IPS-15b (cell line): ENCODE data around the gene SPDYA.
A peak's percentile ranks its signal among the peaks of the same experiment; 100 is the strongest.

ENCODE experiments used
- H3K27me3 ChIP-seq: one replicate; pipeline ENCODE4 v1.6.1; 2013; ENCODE audit warnings: low read length; ENCODE audit not compliant: control insufficient read depth, insufficient read depth
- H3K36me3 ChIP-seq: one replicate; pipeline ENCODE4 v1.6.1; 2013; ENCODE audit warnings: low read length; ENCODE audit not compliant: control insufficient read depth, insufficient read depth
- H3K4me1 ChIP-seq: one replicate; pipeline ENCODE4 v1.6.1; 2013; ENCODE audit warnings: mild to moderate bottlenecking, low read length; ENCODE audit not compliant: control insufficient read depth, insufficient read depth
- H3K4me3 ChIP-seq: one replicate; pipeline ENCODE4 v1.5.1; 2013; ENCODE audit warnings: low read depth, low read length
- H3K9ac ChIP-seq: one replicate; pipeline ENCODE4 v1.6.1; 2013; ENCODE audit warnings: low read depth, mild to moderate bottlenecking, low read length
- H3K9me3 ChIP-seq: one replicate; pipeline ENCODE4 v1.6.1; 2013; ENCODE audit warnings: mild to moderate bottlenecking, low read length; ENCODE audit not compliant: control insufficient read depth, insufficient read depth

The SPDYA gene

DNA sequence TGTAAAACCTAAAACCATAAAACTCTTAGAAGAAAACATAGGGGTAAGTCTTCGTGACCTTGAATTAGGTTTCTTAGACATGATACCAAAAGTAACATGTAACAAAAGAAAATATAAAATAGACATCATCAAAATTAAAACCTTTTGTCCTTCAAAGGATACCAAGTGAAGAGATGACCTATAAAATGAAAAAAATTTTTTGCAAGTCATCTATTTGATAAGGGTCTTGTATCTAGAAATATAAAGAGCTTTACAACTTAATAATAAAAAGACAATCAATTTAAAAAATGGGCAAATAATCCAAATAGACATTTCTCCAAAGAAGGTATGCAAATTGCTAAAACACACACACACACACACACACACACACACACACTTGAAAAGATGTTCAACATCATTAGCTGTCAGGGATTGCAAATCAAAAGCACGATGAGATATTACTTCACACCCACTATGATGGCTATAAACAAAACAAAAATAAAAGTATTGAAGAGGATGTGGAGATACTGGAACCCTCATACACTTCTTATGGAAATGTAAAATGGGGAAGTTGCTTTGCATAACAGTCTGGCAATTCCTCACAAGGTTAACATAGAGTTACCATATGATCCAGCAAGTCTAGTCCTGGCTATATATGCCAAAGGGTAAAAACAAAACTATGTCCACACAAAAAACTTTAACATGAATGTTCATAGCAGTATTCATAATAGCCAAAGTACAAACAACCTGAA, 23.3 kb downstream of the SPDYA start:
- H3K9ac ChIP-seq = no peak overlapping the region
- no peaks in the 10 kb centered on the region for H3K27me3 ChIP-seq
- H3K9me3 ChIP-seq = no peaks in the 10 kb centered on the region
- no peaks in the 10 kb centered on the region for H3K36me3 ChIP-seq
- no peak overlapping the region for H3K4me3 ChIP-seq
- no peaks in the 10 kb centered on the region for H3K4me1 ChIP-seq

DNA sequence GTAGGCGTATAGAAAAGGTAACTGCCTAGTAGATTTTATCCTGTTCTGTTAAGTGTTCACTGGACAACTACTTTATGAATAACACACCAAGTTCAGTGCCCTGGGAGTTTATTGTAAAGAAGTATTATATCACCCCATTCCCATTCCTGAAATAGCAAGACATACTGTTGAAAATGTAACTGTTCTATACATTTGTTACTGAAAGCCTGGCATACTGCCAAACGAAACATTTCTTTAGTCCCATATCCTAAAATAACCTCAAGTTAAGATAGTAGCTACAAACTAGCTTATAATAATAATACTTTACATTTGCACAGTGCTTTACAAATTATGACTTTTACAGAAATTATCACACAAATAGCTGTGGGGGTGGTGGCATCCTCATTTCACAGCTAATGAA, 25.1 kb downstream of the SPDYA start:
- no peak overlapping the region for H3K9ac ChIP-seq
- H3K4me1 ChIP-seq = no peaks in the 10 kb centered on the region
- no peak overlapping the region for H3K4me3 ChIP-seq
- H3K36me3 ChIP-seq = no peaks in the 10 kb centered on the region
- H3K27me3 ChIP-seq = no peaks in the 10 kb centered on the region
- no peaks in the 10 kb centered on the region for H3K9me3 ChIP-seq

DNA sequence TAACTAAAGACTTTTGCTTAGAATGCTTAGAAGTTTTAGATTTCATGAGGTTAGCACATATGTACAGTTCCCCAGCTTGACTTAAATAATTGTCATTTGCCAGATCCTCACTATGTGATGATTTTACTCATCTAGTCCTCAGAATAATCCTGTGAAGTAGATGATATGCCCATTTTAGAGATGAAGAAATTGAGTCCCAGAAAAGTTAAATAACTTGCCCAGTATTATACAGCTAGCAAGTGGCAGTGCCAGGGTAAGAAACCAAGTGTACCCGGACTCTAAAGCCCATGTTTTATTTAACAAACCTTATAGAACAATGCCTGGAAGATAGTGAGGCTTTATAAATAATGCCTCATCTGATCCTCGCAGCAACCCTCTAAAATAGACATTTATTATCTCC, 28.3 kb downstream of the SPDYA start:
- no peaks in the 10 kb centered on the region for H3K36me3 ChIP-seq
- no peaks in the 10 kb centered on the region for H3K9me3 ChIP-seq
- no peak overlapping the region for H3K4me3 ChIP-seq
- no peaks in the 10 kb centered on the region for H3K4me1 ChIP-seq
- no peaks in the 10 kb centered on the region for H3K27me3 ChIP-seq
- H3K9ac ChIP-seq = no peak overlapping the region

DNA sequence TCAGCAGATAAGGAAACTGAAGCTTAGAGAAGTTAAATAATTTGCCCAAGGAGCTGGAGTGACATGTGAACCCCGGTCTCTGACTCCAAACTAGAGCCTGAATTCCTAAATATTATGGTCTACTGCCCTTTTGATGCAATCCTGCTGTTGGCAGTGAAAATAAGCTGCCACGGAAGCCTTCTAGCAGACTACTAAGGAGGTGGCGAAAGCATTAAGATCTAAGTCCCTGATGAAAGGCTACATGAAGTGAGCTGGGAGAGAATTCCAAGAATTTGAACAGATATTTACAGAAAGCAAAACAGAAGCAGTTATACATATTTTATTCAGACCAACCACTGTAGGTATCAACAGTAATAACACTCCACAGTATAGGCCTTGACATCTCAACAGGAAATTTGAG, 31.4 kb downstream of the SPDYA start:
- H3K36me3 ChIP-seq = no peaks in the 10 kb centered on the region
- no peak overlapping the region for H3K4me3 ChIP-seq
- no peaks in the 10 kb centered on the region for H3K27me3 ChIP-seq
- no peaks in the 10 kb centered on the region for H3K4me1 ChIP-seq
- H3K9ac ChIP-seq = no peak overlapping the region
- no peaks in the 10 kb centered on the region for H3K9me3 ChIP-seq

DNA sequence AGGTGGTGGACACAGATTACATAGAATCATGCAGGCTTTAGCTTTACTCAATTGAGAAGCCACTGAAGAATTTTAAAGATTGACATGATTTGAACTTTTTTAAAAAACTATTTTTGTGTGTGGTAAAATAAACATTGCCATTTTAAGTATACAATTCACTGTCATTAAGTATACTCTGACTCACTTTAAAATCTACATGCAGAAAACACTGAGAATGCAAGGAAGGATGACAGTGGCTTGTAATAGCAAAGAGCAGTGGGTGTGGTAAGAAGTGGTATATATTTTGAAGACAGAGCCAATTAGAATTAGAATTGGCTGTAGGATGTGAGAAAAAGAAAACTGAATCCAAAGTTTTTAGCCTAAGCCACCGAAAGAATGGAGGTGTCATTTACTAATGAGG, 44.6 kb downstream of the SPDYA start:
- H3K4me3 ChIP-seq = no peak overlapping the region
- no peaks in the 10 kb centered on the region for H3K9me3 ChIP-seq
- peaks cover 2% of the 10 kb centered on the region for H3K36me3 ChIP-seq
- no peaks in the 10 kb centered on the region for H3K27me3 ChIP-seq
- no peak overlapping the region for H3K9ac ChIP-seq
- H3K4me1 ChIP-seq = no peaks in the 10 kb centered on the region

DNA sequence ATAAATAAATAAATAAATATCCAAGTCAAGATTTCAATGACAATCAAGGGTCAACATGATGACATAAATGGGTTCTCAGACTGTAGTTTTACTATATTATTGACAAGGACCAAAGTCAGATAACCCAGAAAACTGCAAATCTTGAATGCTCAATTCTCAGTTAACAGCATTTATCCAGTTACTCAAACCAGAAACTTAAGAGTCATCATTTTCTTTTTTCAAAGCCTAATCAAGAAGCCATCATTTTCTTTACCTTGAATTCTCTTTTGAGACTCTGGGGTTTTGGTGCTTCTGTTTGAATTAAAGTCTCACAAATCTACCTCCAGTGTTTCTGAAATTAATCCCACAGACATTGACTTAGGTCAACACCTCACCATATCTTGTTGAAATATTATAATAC, 45.3 kb downstream of the SPDYA start:
- Histone ChIP-seq H3K36me3 (peaks cover 2% of the 10 kb centered on the region), H3K27me3 (no peaks in the 10 kb centered on the region), H3K9me3 (no peaks in the 10 kb centered on the region), H3K4me1 (no peaks in the 10 kb centered on the region), H3K4me3 (no peak overlapping the region), H3K9ac (no peak overlapping the region)

DNA sequence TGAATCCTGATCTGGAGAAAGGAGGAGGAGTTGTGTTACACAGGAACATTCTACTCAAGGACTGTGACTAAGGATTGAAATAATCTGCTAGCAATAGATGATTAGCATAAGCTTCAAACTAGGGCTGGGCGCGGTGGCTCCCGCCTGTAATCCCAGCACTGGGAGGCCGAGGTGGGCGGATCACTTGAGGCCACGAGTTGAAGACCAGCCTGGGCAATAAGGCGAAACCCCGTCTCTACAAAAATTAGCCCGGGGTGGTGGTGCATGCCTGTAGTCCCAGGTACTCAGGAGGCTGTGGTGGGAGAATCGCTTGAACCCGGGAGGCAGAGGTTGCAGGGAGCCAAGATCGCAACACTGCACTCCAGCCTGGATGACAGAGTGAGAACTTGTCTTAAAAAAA, 58.0 kb downstream of the SPDYA start:
- H3K4me1 ChIP-seq = peaks cover 2% of the 10 kb centered on the region
- no peaks in the 10 kb centered on the region for H3K27me3 ChIP-seq
- H3K9ac ChIP-seq = no peak overlapping the region
- no peaks in the 10 kb centered on the region for H3K9me3 ChIP-seq
- H3K4me3 ChIP-seq = peak overlapping the region; percentile 86
- peaks cover 3% of the 10 kb centered on the region for H3K36me3 ChIP-seq

DNA sequence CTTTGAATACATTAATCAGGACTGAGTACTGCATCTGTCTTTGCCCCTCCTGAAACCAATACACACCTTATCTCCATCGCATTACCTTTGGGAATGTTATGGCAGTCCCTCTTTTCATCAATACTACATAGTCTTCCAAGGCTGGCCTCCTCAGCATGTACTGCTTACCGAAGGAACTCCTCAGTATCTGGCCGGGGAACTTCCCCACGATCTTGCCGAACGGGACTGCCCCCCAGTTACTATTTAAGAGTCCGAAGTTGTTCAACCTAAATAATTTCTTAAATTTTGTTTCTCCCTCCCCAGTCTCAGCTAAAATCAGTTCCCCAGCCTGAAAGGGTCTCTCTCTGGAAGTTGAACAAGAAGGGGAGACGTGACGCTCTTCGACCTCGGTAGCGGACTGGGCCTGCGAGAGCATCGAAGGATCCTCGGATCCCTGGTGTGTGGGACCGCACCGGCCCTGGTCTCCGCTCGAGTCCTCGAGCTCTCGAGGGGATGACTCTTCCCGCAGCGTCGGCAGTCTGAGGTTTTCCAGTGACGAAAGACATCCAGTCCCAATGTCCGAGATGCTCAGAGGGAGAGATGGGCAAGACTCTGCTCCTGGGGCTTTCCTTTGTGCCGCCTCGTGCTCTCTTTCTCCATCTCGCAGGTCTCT, 59.0 kb downstream of the SPDYA start:
- peaks cover 3% of the 10 kb centered on the region for H3K36me3 ChIP-seq
- peaks cover 2% of the 10 kb centered on the region for H3K4me1 ChIP-seq

DNA sequence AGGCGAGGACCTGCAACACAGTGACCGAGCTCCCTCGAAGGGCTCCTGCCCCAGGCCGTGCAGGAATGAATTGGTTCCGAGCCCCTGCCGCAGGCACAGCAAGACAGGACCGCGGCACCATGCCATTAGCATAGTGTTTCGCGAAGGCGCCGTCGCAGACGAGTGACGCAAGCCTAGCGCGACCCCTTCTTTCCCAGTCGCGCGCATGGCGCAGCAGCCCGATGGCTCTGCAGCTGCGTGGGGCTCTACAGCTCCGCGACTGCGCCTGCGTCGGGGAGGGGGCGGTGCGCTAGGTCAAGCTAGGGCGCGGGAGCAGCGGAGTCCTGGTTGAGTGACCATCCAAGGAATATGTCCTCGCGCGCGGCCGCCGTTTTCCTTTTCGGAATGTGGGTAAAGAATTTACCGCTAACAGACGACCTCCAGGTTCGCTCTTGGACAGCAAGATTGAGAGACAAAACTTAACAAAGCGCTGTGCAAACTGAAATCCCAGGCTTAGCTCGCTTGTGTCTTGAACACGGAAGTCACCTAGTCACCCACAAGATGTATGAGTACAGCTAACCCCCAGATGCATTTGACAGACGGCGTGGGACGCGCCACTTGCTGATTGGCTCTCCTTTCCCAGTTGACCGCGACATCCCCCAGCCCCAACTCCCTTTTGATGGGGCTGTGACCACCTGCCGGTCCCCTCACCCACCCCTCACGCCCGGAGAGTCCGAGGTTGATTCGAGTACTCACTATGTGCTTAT, 59.7 kb downstream of the SPDYA start, which contains the start of gene TRMT61B:
TRMT61B (minus strand) TSS at position 164 of the 746 bp plus-strand sequence; CDS start at position 132, 32 bp downstream.
- Histone ChIP-seq H3K4me3 (peak within 1 kb of the TSS; percentile 86), H3K9me3 (no peaks in the 10 kb centered on the region), H3K36me3 (peaks cover 3% of the 10 kb centered on the region), H3K27me3 (peaks cover under 1% of the 10 kb centered on the region), H3K4me1 (peaks cover 2% of the 10 kb centered on the region), H3K9ac (peak within 1 kb of the TSS; percentile 84)

More for the DNA sequence above, 59.0 kb downstream of the SPDYA start:
- Histone ChIP-seq H3K9me3 (no peaks in the 10 kb centered on the region), H3K9ac (peak overlapping the region; percentile 84), H3K27me3 (no peaks in the 10 kb centered on the region), H3K4me3 (peak overlapping the region; percentile 86)

DNA sequence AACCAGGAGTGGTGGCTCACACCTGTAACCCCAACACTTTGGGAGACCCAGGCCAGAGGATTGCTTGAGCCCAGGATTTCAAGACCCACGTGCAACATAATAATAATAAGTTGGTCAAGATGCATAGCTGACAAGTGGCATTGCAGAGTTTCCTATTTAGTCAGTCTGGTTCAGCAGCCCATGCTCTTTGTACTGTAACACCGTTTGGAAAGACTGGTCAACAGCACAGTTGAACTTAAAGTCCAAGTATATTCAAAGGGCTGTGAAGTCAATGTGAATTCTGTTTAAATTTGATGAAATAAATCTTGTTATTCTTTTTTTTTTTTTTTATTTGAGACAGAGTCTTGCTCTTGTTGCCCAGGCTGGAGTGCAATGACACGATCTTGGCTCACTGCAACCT, 61.0 kb downstream of the SPDYA start:
- peaks cover 6% of the 10 kb centered on the region for H3K27me3 ChIP-seq
- no peaks in the 10 kb centered on the region for H3K9me3 ChIP-seq
- no peak overlapping the region for H3K4me3 ChIP-seq
- peaks cover 2% of the 10 kb centered on the region for H3K4me1 ChIP-seq
- H3K9ac ChIP-seq = no peak overlapping the region
- H3K36me3 ChIP-seq = no peaks in the 10 kb centered on the region

DNA sequence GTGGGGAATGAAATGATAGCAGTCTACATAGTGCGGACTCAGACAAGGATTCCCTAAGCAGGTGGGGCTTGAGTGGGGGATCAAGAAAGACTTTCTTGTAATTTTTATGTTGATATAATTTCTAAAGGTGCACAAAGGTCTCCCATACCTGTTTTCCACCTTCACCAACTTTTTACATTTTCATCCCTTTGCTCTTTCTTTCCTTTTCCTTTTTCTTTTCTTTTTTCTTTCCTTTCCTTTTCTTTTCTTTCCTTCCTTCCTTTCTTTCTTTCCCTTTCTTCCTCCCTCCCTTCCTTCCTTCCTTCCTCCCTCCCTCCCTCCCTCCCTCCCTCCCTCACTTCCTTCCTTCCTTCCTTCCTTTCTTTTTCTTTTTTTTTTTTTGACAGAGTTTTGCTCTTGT, 69.6 kb downstream of the SPDYA start:
- Histone ChIP-seq H3K4me3 (no peak overlapping the region), H3K9ac (no peak overlapping the region), H3K36me3 (no peaks in the 10 kb centered on the region), H3K9me3 (no peaks in the 10 kb centered on the region), H3K27me3 (peaks cover 6% of the 10 kb centered on the region), H3K4me1 (no peaks in the 10 kb centered on the region)
